K562 (cell line): Measurements from ENCODE around the gene FAM24A. TPM values are rescaled to one million over a fixed set of nuclear protein-coding genes. Genes with fewer than 3 reads are reported as not detected.

Source experiments
- ATAC-seq: fragments of 200-7000 bp; cut with Tn5 transposase; 3 replicates; pipeline ENCODE4 v1.9.1; 2020; ENCODE audit warnings: moderate library complexity
- BruUV-seq: library from RNA; stranded (reverse); fragments of 400-500 nt; replicated peaks from 2 replicates; lab custom pipeline; 2021; lab: Mats Ljungman, UMichigan
- CTCF ChIA-PET: fragments of 300-600 bp; formaldehyde crosslinking; extraction: SDS; loops from one replicate; lab custom pipeline; 2021; ENCODE audit warnings: low intra/inter-chr PET ratio; lab: Yijun Ruan, JAX
- POLR2A ChIA-PET: fragments of 300-600, 350-650 bp; sonication (Branson Sonifier 250); formaldehyde crosslinking; extraction: SDS; loops from one replicate; lab custom pipeline; 2021; ENCODE audit warnings: antibody characterized with exemption, inconsistent platforms; lab: Yijun Ruan, JAX
- DNase-seq, 4 experiments: peaks; one replicate each; pipeline versions ENCODE4 v3.0.0 to v3.0.0-alpha.2; 2011 to 2018; ENCODE audit warnings: low spot score in 3 of 4, mixed read lengths in 3 of 4; ENCODE audit errors: extremely low read depth in 1 of 4
- FAIRE-seq: peaks from 2 replicates; lab custom pipeline; 2011; peaks lifted over from hg19 to GRCh38; lab: Jason Lieb, UNC
- H2AFZ ChIP-seq: 2 replicates; pipeline ENCODE4 v1.6.0; 2011; ENCODE audit warnings: low read depth, low read length, control low read depth, inconsistent platforms
- H3K27ac ChIP-seq: fragments of 200-600 bp; 3 replicates; pipeline ENCODE4 v1.8.0; 2011; ENCODE audit warnings: low read depth, mild to moderate bottlenecking, control low read depth, inconsistent platforms, low read length, moderate library complexity, mixed read lengths; ENCODE audit errors: extremely low read depth
- H3K27me3 ChIP-seq, 2 experiments: fragments of 300-600 bp in 1 of 2; 2 replicates in 1 of 2; 3 replicates in 1 of 2; pipeline versions ENCODE4 v1.6.0 to v1.8.0; 2011; ENCODE audit warnings: inconsistent platforms in 2 of 2, low read length in 2 of 2, mild to moderate bottlenecking in 1 of 2, mixed read lengths in 1 of 2, moderate library complexity in 1 of 2; ENCODE audit not compliant: control insufficient read depth in 2 of 2, insufficient read depth in 2 of 2
- H3K36me3 ChIP-seq: fragments of 300-600 bp; 3 replicates; pipeline ENCODE4 v1.8.0; 2011; ENCODE audit warnings: mild to moderate bottlenecking, low read length, inconsistent platforms; ENCODE audit not compliant: control insufficient read depth, insufficient read depth
- H3K4me1 ChIP-seq, 2 experiments: fragments of 200-600 bp in 1 of 2; replicated peaks in 1 of 2; 2 replicates in 1 of 2; 3 replicates in 1 of 2; pipeline versions ENCODE4 v1.5.1 to v1.8.0; 2011; ENCODE audit warnings: inconsistent platforms in 2 of 2, low read length in 2 of 2, mild to moderate bottlenecking in 1 of 2, mixed read lengths in 1 of 2, moderate library complexity in 1 of 2; ENCODE audit not compliant: control insufficient read depth in 2 of 2, insufficient read depth in 2 of 2
- H3K4me2 ChIP-seq: 2 replicates; pipeline ENCODE4 v1.6.1; 2011; ENCODE audit warnings: low read length, control low read depth, inconsistent platforms, mixed read lengths; ENCODE audit not compliant: insufficient read depth
- H3K4me3 ChIP-seq: fragments of 200-600 bp; sonication (generic), shearing (Covaris generic); 2 replicates; pipeline ENCODE4 v1.5.1; 2016; ENCODE audit warnings: control low read depth, inconsistent platforms
- H3K79me2 ChIP-seq: fragments of 200-600 bp; 3 replicates; pipeline ENCODE4 v1.8.0; 2011; ENCODE audit warnings: low read length, inconsistent platforms; ENCODE audit not compliant: control insufficient read depth, insufficient read depth
- H3K9ac ChIP-seq, 2 experiments: 2 replicates each; pipeline versions ENCODE4 v1.6.0 to v1.6.1; 2011; ENCODE audit warnings: low read depth in 2 of 2, low read length in 2 of 2, control low read depth in 1 of 2, inconsistent platforms in 1 of 2, mild to moderate bottlenecking in 1 of 2, mixed read lengths in 1 of 2; ENCODE audit not compliant: insufficient read depth in 1 of 2
- H3K9me1 ChIP-seq: one replicate; pipeline ENCODE4 v1.6.0; 2011; ENCODE audit warnings: inconsistent platforms, mild to moderate bottlenecking, low read length, moderate library complexity; ENCODE audit not compliant: control insufficient read depth, insufficient read depth
- H3K9me3 ChIP-seq: replicated peaks from 2 replicates; pipeline ENCODE4 v1.5.1; 2011; ENCODE audit warnings: low read depth, low read length, inconsistent platforms; ENCODE audit not compliant: control insufficient read depth, insufficient read depth
- H4K20me1 ChIP-seq: replicated peaks from 2 replicates; pipeline ENCODE4 v1.6.1; 2011; ENCODE audit warnings: low read length, inconsistent platforms, mixed read lengths; ENCODE audit not compliant: control insufficient read depth, insufficient read depth
- CBFA2T3 ChIP-seq: fragments of 450-650 bp; IDR thresholded peaks from 2 replicates; pipeline ENCODE4 v1.6.1; 2017
- CSDE1 ChIP-seq, 2 experiments: fragments of 450-650 bp; IDR thresholded peaks; 2 replicates each; pipeline ENCODE4 v1.6.1; 2016; ENCODE audit warnings: mild to moderate bottlenecking in 1 of 2
- KDM1A ChIP-seq, 2 experiments: fragments of 450-650 bp; IDR thresholded peaks; 2 replicates each; pipeline ENCODE4 v1.6.1; 2016; ENCODE audit warnings: mild to moderate bottlenecking in 2 of 2
- MEIS2 ChIP-seq: fragments of 450-650 bp; IDR thresholded peaks from 2 replicates; pipeline ENCODE4 v1.6.1; 2014; ENCODE audit warnings: mild to moderate bottlenecking; ENCODE audit not compliant: partially characterized antibody
- NFIC ChIP-seq: fragments of 450-650 bp; IDR thresholded peaks from 2 replicates; pipeline ENCODE4 v1.6.1; 2017; ENCODE audit warnings: mild to moderate bottlenecking, inconsistent platforms
- WGBS: fragments of 100-300 bp; shearing (Covaris generic); methylation state at CpG from one replicate; pipeline ENCODE4 v1.1.6; 2016; ENCODE audit warnings: low coverage, mixed read lengths; ENCODE audit not compliant: insufficient coverage; ENCODE audit errors: missing lambda C conversion rate; 5-methylcytosine and 5-hydroxymethylcytosine counted together
- in situ Hi-C: fragments of 300-500 bp; cut with MboI; formaldehyde crosslinking; loops from 4 replicates; pipeline ENCODE4 v1.15.0; 2018; ENCODE audit warnings: inconsistent platforms, mixed read lengths
- intact Hi-C: fragments of 100-400 bp; cut with micrococcal nuclease; formaldehyde crosslinking; loops from 2 replicates; pipeline ENCODE4 v1.14.2; 2022
- polyA plus RNA-seq, 8 experiments: library from polyadenylated mRNA; depleted of rRNA in 4 of 8; stranded (reverse) in 5 of 8; unstranded in 3 of 8; fragments of >200 nt; fragmentation: Nextera tagmentation in 2 of 8; fragmentation: Illumina TruSeq in 1 of 8; extraction: Ambion mirVana in 2 of 8; extraction: Trizol in 1 of 8; gene quantifications; 2 replicates each; pipeline versions ENCODE4 v1.2.1 to v1.2.3, GENCODE V29; 2011 to 2014; ENCODE audit warnings: inconsistent platforms in 1 of 8, missing spikeins in 1 of 8
- total RNA-seq, 7 experiments: library from RNA; depleted of rRNA in 6 of 7; stranded (reverse); fragments of >200 nt in 6 of 7; fragmentation: Illumina TruSeq in 2 of 7; extraction: Trizol in 2 of 7; gene quantifications; 2 replicates each; pipeline versions ENCODE4 v1.2.1 to v1.2.3, GENCODE V29; 2011 to 2021; ENCODE audit warnings: low replicate concordance in 1 of 7

Gene FAM24A
- total and polyA plus RNA-seq, 9 of the 15 experiments (the other 6 are each of a cell fraction or from before 2014, with no cell fraction given): not detected

DNA sequence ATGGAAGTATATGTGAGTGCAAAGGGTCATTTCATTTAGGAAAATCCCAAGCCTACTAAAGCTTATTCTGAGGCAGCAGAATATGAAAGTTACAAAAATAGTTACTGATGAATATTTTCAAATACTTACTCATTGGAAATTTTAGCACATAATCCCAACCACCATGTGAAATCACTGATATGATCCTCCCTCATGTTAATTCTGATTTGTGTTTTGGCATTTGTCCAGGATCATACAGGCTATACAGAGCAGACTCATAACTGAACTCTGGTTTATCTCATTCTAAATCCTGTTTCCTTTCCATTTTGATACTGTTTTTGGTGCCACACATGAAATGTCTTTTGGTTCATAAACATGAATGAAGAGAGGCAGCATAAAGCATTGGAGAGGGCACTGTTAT, 27.6 kb upstream of the FAM24A start:
- no peaks in the 10 kb centered on the region for H3K27me3 ChIP-seq
- CTCF ChIA-PET: no interaction called here
- peaks cover 3% of the 10 kb centered on the region for H3K9me1 ChIP-seq
- POLR2A ChIA-PET: no interaction called here
- peaks cover 24% of the 10 kb centered on the region for H3K79me2 ChIP-seq
- H3K4me3 ChIP-seq: no peak overlapping the region
- BruUV-seq: no TSS peak
- FAIRE-seq: peak; percentile 11
- peaks cover 5 to 9% of the 10 kb centered on the region in 2 experiments; a peak in 3 of 5 replicates for H3K4me1 ChIP-seq
- no peak overlapping the region for H3K9ac ChIP-seq
- no peak overlapping the region for H2AFZ ChIP-seq
- intact Hi-C loops: no loop called here
- no peak overlapping the region for H3K27ac ChIP-seq
- peaks cover 12% of the 10 kb centered on the region; the same call in 1 of the 3 replicates for H3K36me3 ChIP-seq
- in situ Hi-C loops: no loop called here
- no peaks in the 10 kb centered on the region for H4K20me1 ChIP-seq
- peak; percentile 76 for TF ChIP-seq NFIC
- TF ChIP-seq KDM1A (IDR thresholded peaks at IDR 0.05): peak; percentile 63 to 70; a peak in 3 of 4 replicates
- TF ChIP-seq CBFA2T3: peak; percentile 18; the same call in 1 of the 2 replicates
- no peak for TF ChIP-seq CSDE1 (IDR thresholded peaks at IDR 0.05)
- TF ChIP-seq, all 486 proteins: peak for 3
- ATAC-seq (no peak), DNase-seq (peak in 1 of 4 experiments; percentile 17)
- Histone ChIP-seq H3K9me3 (no peaks in the 10 kb centered on the region), H3K4me2 (no peak overlapping the region)

DNA sequence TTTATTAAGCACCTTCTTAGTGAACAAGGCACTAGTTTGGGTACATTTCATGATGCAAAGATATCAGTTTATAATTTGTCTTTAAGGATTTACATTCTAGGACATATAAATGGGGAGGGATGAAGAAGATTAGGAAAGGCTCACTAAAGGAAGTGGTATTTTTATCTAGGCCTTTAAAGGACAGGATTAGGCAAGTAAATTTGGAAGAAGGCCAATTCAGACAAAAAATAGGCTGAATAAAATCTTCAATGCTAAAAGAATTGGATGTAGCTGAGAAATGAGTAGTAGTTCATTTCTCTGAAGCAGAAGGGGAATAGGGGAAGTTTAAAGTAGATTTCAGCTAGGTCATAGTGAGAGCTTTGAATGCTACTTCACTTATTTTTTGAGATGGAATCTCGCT, 26.2 kb upstream of the FAM24A start:
- no peak overlapping the region for H3K9ac ChIP-seq
- DNase-seq: no peak
- no peak for FAIRE-seq
- peak; percentile 47 for TF ChIP-seq NFIC
- TF ChIP-seq MEIS2: no peak
- H3K4me2 ChIP-seq: no peak overlapping the region
- ChIA-PET POLR2A (interaction anchor here (0.7 kb wide), 1 partner anchor 209 kb away, joined by 4 read pairs; no protein-coding TSS in a partner anchor), CTCF (no interaction called here)
- no peak overlapping the region for H3K4me3 ChIP-seq
- in situ Hi-C loops: no loop called here
- no peak overlapping the region for H2AFZ ChIP-seq
- no TSS peak for BruUV-seq
- no peaks in the 10 kb centered on the region for H4K20me1 ChIP-seq
- H3K79me2 ChIP-seq: peaks cover 11% of the 10 kb centered on the region
- ATAC-seq: no peak
- no peaks in the 10 kb centered on the region for H3K9me3 ChIP-seq
- peaks cover 3 to 8% of the 10 kb centered on the region in 2 experiments; a peak in 3 of 5 replicates for H3K4me1 ChIP-seq
- 100% methylated on average over 1 of the region's 1 CpG for WGBS
- intact Hi-C loops: no loop called here
- H3K27me3 ChIP-seq: no peaks in the 10 kb centered on the region
- H3K36me3 ChIP-seq: peaks cover 14% of the 10 kb centered on the region; the same call in 2 of the 3 replicates
- H3K27ac ChIP-seq: no peak overlapping the region
- peaks cover 3% of the 10 kb centered on the region for H3K9me1 ChIP-seq
